WTC11 (cell line): ENCODE results near the gene GYS1. TPM values are rescaled to one million over a fixed set of nuclear protein-coding genes. Genes with fewer than 3 reads are reported as not detected.

Source experiments
- ATAC-seq: fragments of 200-7000 bp; cut with Tn5 transposase; 2 replicates; pipeline ENCODE4 v1.10.0; 2021; ENCODE audit warnings: mild to moderate bottlenecking, moderate library complexity
- CTCF ChIA-PET: fragments of 300-600 bp; sonication (Branson Sonifier 250); formaldehyde crosslinking; loops from one replicate; lab custom pipeline; 2021; ENCODE audit warnings: antibody characterized with exemption; lab: Charles Lee
- POLR2A ChIA-PET: fragments of 350-600 bp; sonication (Branson Sonifier 250); formaldehyde crosslinking; loops from one replicate; lab custom pipeline; 2021; ENCODE audit warnings: antibody characterized with exemption; lab: Charles Lee
- DNase-seq: peaks from one replicate; pipeline ENCODE4 v3.0.0; 2021; ENCODE audit warnings: low spot score
- H3K27ac Mint-ChIP-seq: 2 replicates; pipeline ENCODE4 v1.8.0; 2021; ENCODE audit warnings: mixed read lengths
- H3K27me3 Mint-ChIP-seq: 2 replicates; pipeline ENCODE4 v1.8.0; 2021; ENCODE audit warnings: low read depth, mild to moderate bottlenecking, moderate library complexity, mixed read lengths
- H3K36me3 Mint-ChIP-seq: 2 replicates; pipeline ENCODE4 v1.8.0; 2021; ENCODE audit warnings: mixed read lengths
- H3K4me1 Mint-ChIP-seq: 2 replicates; pipeline ENCODE4 v1.8.0; 2022; ENCODE audit warnings: mixed read lengths
- H3K4me3 Mint-ChIP-seq: 2 replicates; pipeline ENCODE4 v1.8.0; 2021; ENCODE audit warnings: mild to moderate bottlenecking, moderate library complexity, mixed read lengths
- H3K9me3 Mint-ChIP-seq: 2 replicates; pipeline ENCODE4 v1.8.0; 2021; ENCODE audit warnings: mixed read lengths
- FOXP1 ChIP-seq: sonication (generic); formaldehyde crosslinking; IDR thresholded peaks from 2 replicates; pipeline ENCODE4 v1.8.0; 2022; ENCODE audit warnings: missing genetic modification reagents, mild to moderate bottlenecking, moderate library complexity, borderline replicate concordance
- NR1H2 ChIP-seq: sonication (generic); formaldehyde crosslinking; IDR thresholded peaks from 2 replicates; pipeline ENCODE4 v1.9.0; 2021; ENCODE audit warnings: mild to moderate bottlenecking, moderate library complexity, missing genetic modification reagents
- NR3C1 ChIP-seq: sonication (generic); formaldehyde crosslinking; conservative IDR thresholded peaks from 2 replicates; pipeline ENCODE4 v1.8.1; 2023; ENCODE audit warnings: low read depth, mild to moderate bottlenecking, missing genetic modification reagents
- RELA ChIP-seq: sonication (generic); formaldehyde crosslinking; IDR thresholded peaks from 2 replicates; pipeline ENCODE4 v1.8.1; 2022; ENCODE audit warnings: missing genetic modification reagents, mild to moderate bottlenecking, borderline replicate concordance
- TEAD1 ChIP-seq: sonication (generic); formaldehyde crosslinking; IDR thresholded peaks from 2 replicates; pipeline ENCODE4 v1.8.0; 2022; ENCODE audit warnings: mild to moderate bottlenecking, missing genetic modification reagents
- ZNF423 ChIP-seq: fragments of 250-450 bp; sonication (Bioruptor Pico); IDR thresholded peaks from 2 replicates; pipeline ENCODE4 v2.1.2; 2022; ENCODE audit warnings: mild to moderate bottlenecking, moderate library complexity
- total RNA-seq: library from RNA; stranded (reverse); gene quantifications from 3 replicates; pipeline ENCODE4 v1.2.3, GENCODE V29; 2021
- TF ChIP-seq, protein P1 (sequence below): sonication (generic); formaldehyde crosslinking; IDR thresholded peaks from 2 replicates; pipeline ENCODE4 v1.8.1; 2022; ENCODE audit warnings: low read depth, missing genetic modification reagents, borderline replicate concordance
- TF ChIP-seq, protein P2 (sequence below): sonication (generic); formaldehyde crosslinking; IDR thresholded peaks from 2 replicates; pipeline ENCODE4 v1.8.1; 2022; ENCODE audit warnings: mild to moderate bottlenecking, missing genetic modification reagents, moderate library complexity, borderline replicate concordance
- TF ChIP-seq, protein P3 (sequence below): fragments of 250-450 bp; sonication (Bioruptor Pico); IDR thresholded peaks from 2 replicates; pipeline ENCODE4 v1.9.0; 2021; ENCODE audit warnings: moderate library complexity, mild to moderate bottlenecking, inconsistent platforms, borderline replicate concordance
- TF ChIP-seq, protein P4 (sequence below): sonication (generic); formaldehyde crosslinking; IDR thresholded peaks from 2 replicates; pipeline ENCODE4 v1.8.1; 2023; ENCODE audit warnings: mild to moderate bottlenecking, moderate library complexity, missing genetic modification reagents
- TF ChIP-seq, protein P5 (sequence below): sonication (generic); formaldehyde crosslinking; IDR thresholded peaks from 2 replicates; pipeline ENCODE4 v1.8.1; 2022; ENCODE audit warnings: missing genetic modification reagents, borderline replicate concordance
- TF ChIP-seq, protein P6 (sequence below): sonication (generic); formaldehyde crosslinking; IDR thresholded peaks from 2 replicates; pipeline ENCODE4 v1.8.0; 2022; ENCODE audit warnings: mild to moderate bottlenecking, missing genetic modification reagents
- TF ChIP-seq, protein P7 (sequence below): fragments of 250-450 bp; sonication (Bioruptor Pico); IDR thresholded peaks from 2 replicates; pipeline ENCODE4 v1.9.0; 2021; ENCODE audit warnings: mild to moderate bottlenecking, borderline replicate concordance
- TF ChIP-seq, protein P8 (sequence below): sonication (generic); formaldehyde crosslinking; IDR thresholded peaks from 2 replicates; pipeline ENCODE4 v1.8.0; 2022; ENCODE audit warnings: missing genetic modification reagents
- TF ChIP-seq, protein P9 (sequence below): sonication (generic); formaldehyde crosslinking; IDR thresholded peaks from 2 replicates; pipeline ENCODE4 v1.8.1; 2022; ENCODE audit warnings: mild to moderate bottlenecking, moderate library complexity, missing genetic modification reagents

GYS1 gene
- total RNA-seq, 1 experiment from 2014 or later, result 52.0 TPM

DNA sequence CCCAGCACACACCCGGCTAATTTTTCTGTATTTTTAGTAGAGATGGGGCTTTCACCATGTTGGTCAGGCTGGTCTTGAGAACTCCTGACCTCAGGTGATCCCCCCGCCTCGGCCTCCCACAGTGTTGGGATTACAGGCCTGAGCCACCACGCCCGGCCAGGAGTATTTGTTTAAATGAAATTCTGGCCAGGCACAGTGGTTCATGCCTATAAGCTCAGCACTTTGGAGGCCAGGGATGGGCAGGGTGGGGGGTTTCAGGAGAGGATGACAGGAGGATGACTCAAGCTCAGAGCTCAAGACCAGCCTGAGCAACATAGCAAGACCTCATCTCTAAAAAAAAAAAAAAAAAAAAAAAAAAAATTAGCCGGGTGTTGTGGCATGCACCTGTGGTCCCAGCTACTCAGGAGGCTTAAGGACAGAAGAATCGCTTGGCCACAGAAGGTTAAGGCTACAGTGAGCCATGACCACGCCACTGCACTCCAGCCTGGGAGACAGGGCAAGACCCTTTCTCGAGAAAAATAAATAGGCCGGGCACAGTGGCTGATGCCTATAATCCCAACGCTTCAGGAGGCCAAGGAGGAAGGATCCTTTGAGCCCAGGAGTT, 67.8 kb downstream of the GYS1 start:
- POLR2A ChIA-PET, result interaction anchor here (0.7 kb wide), 2 partner anchors 130 to 230 kb away, joined by 5 to 6 read pairs; no protein-coding TSS in a partner anchor
- TF ChIP-seq, protein P1, sequence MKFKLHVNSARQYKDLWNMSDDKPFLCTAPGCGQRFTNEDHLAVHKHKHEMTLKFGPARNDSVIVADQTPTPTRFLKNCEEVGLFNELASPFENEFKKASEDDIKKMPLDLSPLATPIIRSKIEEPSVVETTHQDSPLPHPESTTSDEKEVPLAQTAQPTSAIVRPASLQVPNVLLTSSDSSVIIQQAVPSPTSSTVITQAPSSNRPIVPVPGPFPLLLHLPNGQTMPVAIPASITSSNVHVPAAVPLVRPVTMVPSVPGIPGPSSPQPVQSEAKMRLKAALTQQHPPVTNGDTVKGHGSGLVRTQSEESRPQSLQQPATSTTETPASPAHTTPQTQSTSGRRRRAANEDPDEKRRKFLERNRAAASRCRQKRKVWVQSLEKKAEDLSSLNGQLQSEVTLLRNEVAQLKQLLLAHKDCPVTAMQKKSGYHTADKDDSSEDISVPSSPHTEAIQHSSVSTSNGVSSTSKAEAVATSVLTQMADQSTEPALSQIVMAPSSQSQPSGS (CRISPR knock-in tag), result no peak
- TF ChIP-seq, protein P2, sequence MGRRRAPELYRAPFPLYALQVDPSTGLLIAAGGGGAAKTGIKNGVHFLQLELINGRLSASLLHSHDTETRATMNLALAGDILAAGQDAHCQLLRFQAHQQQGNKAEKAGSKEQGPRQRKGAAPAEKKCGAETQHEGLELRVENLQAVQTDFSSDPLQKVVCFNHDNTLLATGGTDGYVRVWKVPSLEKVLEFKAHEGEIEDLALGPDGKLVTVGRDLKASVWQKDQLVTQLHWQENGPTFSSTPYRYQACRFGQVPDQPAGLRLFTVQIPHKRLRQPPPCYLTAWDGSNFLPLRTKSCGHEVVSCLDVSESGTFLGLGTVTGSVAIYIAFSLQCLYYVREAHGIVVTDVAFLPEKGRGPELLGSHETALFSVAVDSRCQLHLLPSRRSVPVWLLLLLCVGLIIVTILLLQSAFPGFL, result no peak
- TF ChIP-seq NR1H2 (no peak), ZNF423 (CRISPR knock-in tag) (no peak), FOXP1 (CRISPR knock-in tag) (no peak), RELA (CRISPR knock-in tag) (no peak), TEAD1 (CRISPR knock-in tag) (no peak), NR3C1 (CRISPR knock-in tag) (no peak)
- TF ChIP-seq, protein P3, sequence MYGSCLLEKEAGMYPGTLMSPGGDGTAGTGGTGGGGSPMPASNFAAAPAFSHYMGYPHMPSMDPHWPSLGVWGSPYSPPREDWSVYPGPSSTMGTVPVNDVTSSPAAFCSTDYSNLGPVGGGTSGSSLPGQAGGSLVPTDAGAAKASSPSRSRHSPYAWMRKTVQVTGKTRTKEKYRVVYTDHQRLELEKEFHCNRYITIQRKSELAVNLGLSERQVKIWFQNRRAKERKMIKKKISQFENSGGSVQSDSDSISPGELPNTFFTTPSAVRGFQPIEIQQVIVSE (CRISPR knock-in tag), result no peak
- TF ChIP-seq, protein P4, sequence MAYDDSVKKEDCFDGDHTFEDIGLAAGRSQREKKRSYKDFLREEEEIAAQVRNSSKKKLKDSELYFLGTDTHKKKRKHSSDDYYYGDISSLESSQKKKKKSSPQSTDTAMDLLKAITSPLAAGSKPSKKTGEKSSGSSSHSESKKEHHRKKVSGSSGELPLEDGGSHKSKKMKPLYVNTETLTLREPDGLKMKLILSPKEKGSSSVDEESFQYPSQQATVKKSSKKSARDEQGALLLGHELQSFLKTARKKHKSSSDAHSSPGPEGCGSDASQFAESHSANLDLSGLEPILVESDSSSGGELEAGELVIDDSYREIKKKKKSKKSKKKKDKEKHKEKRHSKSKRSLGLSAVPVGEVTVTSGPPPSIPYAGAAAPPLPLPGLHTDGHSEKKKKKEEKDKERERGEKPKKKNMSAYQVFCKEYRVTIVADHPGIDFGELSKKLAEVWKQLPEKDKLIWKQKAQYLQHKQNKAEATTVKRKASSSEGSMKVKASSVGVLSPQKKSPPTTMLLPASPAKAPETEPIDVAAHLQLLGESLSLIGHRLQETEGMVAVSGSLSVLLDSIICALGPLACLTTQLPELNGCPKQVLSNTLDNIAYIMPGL, result no peak
- TF ChIP-seq, protein P5, sequence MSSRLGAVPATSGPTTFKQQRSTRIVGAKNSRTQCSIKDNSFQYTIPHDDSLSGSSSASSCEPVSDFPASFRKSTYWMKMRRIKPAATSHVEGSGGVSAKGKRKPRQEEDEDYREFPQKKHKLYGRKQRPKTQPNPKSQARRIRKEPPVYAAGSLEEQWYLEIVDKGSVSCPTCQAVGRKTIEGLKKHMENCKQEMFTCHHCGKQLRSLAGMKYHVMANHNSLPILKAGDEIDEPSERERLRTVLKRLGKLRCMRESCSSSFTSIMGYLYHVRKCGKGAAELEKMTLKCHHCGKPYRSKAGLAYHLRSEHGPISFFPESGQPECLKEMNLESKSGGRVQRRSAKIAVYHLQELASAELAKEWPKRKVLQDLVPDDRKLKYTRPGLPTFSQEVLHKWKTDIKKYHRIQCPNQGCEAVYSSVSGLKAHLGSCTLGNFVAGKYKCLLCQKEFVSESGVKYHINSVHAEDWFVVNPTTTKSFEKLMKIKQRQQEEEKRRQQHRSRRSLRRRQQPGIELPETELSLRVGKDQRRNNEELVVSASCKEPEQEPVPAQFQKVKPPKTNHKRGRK (CRISPR knock-in tag), result no peak
- TF ChIP-seq, protein P6, sequence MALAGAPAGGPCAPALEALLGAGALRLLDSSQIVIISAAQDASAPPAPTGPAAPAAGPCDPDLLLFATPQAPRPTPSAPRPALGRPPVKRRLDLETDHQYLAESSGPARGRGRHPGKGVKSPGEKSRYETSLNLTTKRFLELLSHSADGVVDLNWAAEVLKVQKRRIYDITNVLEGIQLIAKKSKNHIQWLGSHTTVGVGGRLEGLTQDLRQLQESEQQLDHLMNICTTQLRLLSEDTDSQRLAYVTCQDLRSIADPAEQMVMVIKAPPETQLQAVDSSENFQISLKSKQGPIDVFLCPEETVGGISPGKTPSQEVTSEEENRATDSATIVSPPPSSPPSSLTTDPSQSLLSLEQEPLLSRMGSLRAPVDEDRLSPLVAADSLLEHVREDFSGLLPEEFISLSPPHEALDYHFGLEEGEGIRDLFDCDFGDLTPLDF (CRISPR knock-in tag), result no peak
- TF ChIP-seq, protein P7, sequence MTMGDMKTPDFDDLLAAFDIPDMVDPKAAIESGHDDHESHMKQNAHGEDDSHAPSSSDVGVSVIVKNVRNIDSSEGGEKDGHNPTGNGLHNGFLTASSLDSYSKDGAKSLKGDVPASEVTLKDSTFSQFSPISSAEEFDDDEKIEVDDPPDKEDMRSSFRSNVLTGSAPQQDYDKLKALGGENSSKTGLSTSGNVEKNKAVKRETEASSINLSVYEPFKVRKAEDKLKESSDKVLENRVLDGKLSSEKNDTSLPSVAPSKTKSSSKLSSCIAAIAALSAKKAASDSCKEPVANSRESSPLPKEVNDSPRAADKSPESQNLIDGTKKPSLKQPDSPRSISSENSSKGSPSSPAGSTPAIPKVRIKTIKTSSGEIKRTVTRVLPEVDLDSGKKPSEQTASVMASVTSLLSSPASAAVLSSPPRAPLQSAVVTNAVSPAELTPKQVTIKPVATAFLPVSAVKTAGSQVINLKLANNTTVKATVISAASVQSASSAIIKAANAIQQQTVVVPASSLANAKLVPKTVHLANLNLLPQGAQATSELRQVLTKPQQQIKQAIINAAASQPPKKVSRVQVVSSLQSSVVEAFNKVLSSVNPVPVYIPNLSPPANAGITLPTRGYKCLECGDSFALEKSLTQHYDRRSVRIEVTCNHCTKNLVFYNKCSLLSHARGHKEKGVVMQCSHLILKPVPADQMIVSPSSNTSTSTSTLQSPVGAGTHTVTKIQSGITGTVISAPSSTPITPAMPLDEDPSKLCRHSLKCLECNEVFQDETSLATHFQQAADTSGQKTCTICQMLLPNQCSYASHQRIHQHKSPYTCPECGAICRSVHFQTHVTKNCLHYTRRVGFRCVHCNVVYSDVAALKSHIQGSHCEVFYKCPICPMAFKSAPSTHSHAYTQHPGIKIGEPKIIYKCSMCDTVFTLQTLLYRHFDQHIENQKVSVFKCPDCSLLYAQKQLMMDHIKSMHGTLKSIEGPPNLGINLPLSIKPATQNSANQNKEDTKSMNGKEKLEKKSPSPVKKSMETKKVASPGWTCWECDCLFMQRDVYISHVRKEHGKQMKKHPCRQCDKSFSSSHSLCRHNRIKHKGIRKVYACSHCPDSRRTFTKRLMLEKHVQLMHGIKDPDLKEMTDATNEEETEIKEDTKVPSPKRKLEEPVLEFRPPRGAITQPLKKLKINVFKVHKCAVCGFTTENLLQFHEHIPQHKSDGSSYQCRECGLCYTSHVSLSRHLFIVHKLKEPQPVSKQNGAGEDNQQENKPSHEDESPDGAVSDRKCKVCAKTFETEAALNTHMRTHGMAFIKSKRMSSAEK, result no peak
- TF ChIP-seq, protein P8, sequence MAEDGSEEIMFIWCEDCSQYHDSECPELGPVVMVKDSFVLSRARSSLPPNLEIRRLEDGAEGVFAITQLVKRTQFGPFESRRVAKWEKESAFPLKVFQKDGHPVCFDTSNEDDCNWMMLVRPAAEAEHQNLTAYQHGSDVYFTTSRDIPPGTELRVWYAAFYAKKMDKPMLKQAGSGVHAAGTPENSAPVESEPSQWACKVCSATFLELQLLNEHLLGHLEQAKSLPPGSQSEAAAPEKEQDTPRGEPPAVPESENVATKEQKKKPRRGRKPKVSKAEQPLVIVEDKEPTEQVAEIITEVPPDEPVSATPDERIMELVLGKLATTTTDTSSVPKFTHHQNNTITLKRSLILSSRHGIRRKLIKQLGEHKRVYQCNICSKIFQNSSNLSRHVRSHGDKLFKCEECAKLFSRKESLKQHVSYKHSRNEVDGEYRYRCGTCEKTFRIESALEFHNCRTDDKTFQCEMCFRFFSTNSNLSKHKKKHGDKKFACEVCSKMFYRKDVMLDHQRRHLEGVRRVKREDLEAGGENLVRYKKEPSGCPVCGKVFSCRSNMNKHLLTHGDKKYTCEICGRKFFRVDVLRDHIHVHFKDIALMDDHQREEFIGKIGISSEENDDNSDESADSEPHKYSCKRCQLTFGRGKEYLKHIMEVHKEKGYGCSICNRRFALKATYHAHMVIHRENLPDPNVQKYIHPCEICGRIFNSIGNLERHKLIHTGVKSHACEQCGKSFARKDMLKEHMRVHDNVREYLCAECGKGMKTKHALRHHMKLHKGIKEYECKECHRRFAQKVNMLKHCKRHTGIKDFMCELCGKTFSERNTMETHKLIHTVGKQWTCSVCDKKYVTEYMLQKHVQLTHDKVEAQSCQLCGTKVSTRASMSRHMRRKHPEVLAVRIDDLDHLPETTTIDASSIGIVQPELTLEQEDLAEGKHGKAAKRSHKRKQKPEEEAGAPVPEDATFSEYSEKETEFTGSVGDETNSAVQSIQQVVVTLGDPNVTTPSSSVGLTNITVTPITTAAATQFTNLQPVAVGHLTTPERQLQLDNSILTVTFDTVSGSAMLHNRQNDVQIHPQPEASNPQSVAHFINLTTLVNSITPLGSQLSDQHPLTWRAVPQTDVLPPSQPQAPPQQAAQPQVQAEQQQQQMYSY, result no peak
- TF ChIP-seq, protein P9, sequence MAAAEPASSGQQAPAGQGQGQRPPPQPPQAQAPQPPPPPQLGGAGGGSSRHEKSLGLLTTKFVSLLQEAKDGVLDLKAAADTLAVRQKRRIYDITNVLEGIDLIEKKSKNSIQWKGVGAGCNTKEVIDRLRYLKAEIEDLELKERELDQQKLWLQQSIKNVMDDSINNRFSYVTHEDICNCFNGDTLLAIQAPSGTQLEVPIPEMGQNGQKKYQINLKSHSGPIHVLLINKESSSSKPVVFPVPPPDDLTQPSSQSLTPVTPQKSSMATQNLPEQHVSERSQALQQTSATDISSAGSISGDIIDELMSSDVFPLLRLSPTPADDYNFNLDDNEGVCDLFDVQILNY (CRISPR knock-in tag), result no peak
- TF ChIP-seq, all 79 proteins: peak for 0
- ATAC-seq, result no peak
- no peak overlapping the region for H3K27ac Mint-ChIP-seq
- CTCF ChIA-PET, result interaction anchor here (0.7 to 1.7 kb wide), 5 partner anchors 25 to 172 kb away, joined by 3 to 7 read pairs (median 4); partner anchors contain the start of genes NUCB1 and RUVBL2
- peaks cover 8% of the 10 kb centered on the region; the same call in 1 of the 2 replicates for H3K27me3 Mint-ChIP-seq
- no peaks in the 10 kb centered on the region for H3K4me1 Mint-ChIP-seq
- H3K9me3 Mint-ChIP-seq, result no peaks in the 10 kb centered on the region
- H3K36me3 Mint-ChIP-seq, result peaks cover 8% of the 10 kb centered on the region
- DNase-seq, result no peak
- H3K4me3 Mint-ChIP-seq, result no peak overlapping the region
